ENCODE data around the gene ABCC4. TPM values are rescaled to one million over a fixed set of nuclear protein-coding genes. Genes with fewer than 3 reads are reported as not detected.
A peak's percentile ranks its signal among the peaks of the same experiment; 100 is the strongest.

Gene ABCC4
- total and polyA plus RNA-seq, 9 of the 15 experiments (the other 6 are each of a cell fraction or from before 2014, with no cell fraction given) = 9.4 to 46.1 (median 25.4) TPM

GRCh38 chr13:95226932-95227695 is 74.1 kb downstream of the ABCC4 start:
- in situ Hi-C loops (cut with MboI) = no loop called here
- peak; percentile 66 for ATAC-seq
- 2% methylated on average over 4 of the region's 4 CpGs for WGBS (ENCODE audit: insufficient coverage, low coverage, missing lambda C conversion rate)
- intact Hi-C loops (cut with micrococcal nuclease) = loop anchor here (5.0 kb wide), 1 partner anchor 45 kb away; no protein-coding TSS in a partner anchor
- Histone ChIP-seq H3K9ac (ENCODE audit: insufficient read depth in 1 of 2, low read depth in 2 of 2, low read length in 2 of 2) (peak overlapping the region in 1 of 2 experiments; percentile 37; a peak in 2 of 4 replicates), H3K27me3 (ENCODE audit: control insufficient read depth in 2 of 2, insufficient read depth in 2 of 2, low read length in 2 of 2) (no peaks in the 10 kb centered on the region), H3K9me3 (replicated peaks; ENCODE audit: control insufficient read depth, insufficient read depth, low read depth, low read length) (no peaks in the 10 kb centered on the region), H3K4me2 (ENCODE audit: insufficient read depth, low read length) (peak overlapping the region; percentile 46), H3K27ac (ENCODE audit: extremely low read depth, low read depth, low read length) (peak overlapping the region; percentile 69), H2AFZ (ENCODE audit: low read depth, low read length) (no peak overlapping the region), H3K4me3 (no peak overlapping the region), H3K4me1 (replicated peaks in 1 of 2; ENCODE audit: control insufficient read depth in 2 of 2, insufficient read depth in 2 of 2, low read length in 2 of 2) (peaks cover 7 to 32% of the 10 kb centered on the region in 2 experiments; a peak in 4 of 5 replicates), H4K20me1 (replicated peaks; ENCODE audit: control insufficient read depth, insufficient read depth, low read length) (no peaks in the 10 kb centered on the region), H3K79me2 (ENCODE audit: control insufficient read depth, insufficient read depth, low read length) (peaks cover 48% of the 10 kb centered on the region), H3K36me3 (ENCODE audit: control insufficient read depth, insufficient read depth, low read length) (peaks cover 13% of the 10 kb centered on the region; the same call in 1 of the 3 replicates), H3K9me1 (ENCODE audit: control insufficient read depth, insufficient read depth, low read length) (no peaks in the 10 kb centered on the region)
- peak in 1 of 4 experiments; percentile 45 for DNase-seq (ENCODE audit: extremely low read depth in 1 of 4, low spot score in 3 of 4)
- CTCF ChIA-PET (ENCODE audit: low intra/inter-chr PET ratio) = no interaction called here
- BruUV-seq (replicated peaks) = no TSS peak
- POLR2A ChIA-PET = interaction anchor here (0.5 to 1.9 kb wide), 6 partner anchors 9 to 454 kb away, joined by 3 to 5 read pairs (median 3); no protein-coding TSS in a partner anchor
- FAIRE-seq = peak; percentile 74
- TF ChIP-seq, protein P1, sequence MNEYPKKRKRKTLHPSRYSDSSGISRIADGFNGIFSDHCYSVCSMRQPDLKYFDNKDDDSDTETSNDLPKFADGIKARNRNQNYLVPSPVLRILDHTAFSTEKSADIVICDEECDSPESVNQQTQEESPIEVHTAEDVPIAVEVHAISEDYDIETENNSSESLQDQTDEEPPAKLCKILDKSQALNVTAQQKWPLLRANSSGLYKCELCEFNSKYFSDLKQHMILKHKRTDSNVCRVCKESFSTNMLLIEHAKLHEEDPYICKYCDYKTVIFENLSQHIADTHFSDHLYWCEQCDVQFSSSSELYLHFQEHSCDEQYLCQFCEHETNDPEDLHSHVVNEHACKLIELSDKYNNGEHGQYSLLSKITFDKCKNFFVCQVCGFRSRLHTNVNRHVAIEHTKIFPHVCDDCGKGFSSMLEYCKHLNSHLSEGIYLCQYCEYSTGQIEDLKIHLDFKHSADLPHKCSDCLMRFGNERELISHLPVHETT (CRISPR knock-in tag; conservative IDR thresholded peaks at IDR 0.05 in 1 of 2, IDR thresholded peaks at IDR 0.05 in 1 of 2) = no peak
- TF ChIP-seq PRMT5 (CRISPR knock-in tag; IDR thresholded peaks at IDR 0.05) = no peak
- no peak for TF ChIP-seq ZNF217 (CRISPR knock-in tag; IDR thresholded peaks at IDR 0.05)
- TF ChIP-seq ZNF3 (CRISPR knock-in tag; IDR thresholded peaks at IDR 0.05) = no peak
- peak; percentile 29 for TF ChIP-seq ZNF592 (IDR thresholded peaks at IDR 0.05)
- TF ChIP-seq SAFB2 (IDR thresholded peaks at IDR 0.05; ENCODE audit: borderline replicate concordance, low read depth, low read length, severe bottlenecking) = no peak
- TF ChIP-seq DPF2 (IDR thresholded peaks at IDR 0.05) = peak; percentile 21; the same call in 1 of the 2 replicates
- TF ChIP-seq POLR3G (IDR thresholded peaks at IDR 0.05; ENCODE audit: extremely low read depth, insufficient read length, insufficient replicate concordance) = no peak
- TF ChIP-seq TRIM24 (IDR thresholded peaks at IDR 0.05) = no peak
- no peak for TF ChIP-seq ZC3H4 (CRISPR knock-in tag; IDR thresholded peaks at IDR 0.05; ENCODE audit: borderline replicate concordance)
- TF ChIP-seq ZNF764 (CRISPR knock-in tag; IDR thresholded peaks at IDR 0.05; ENCODE audit: low read depth) = no peak
- TF ChIP-seq EP400 (IDR thresholded peaks at IDR 0.05) = peak; percentile 13; the same call in 1 of the 2 replicates
- TF ChIP-seq RHOXF2B (CRISPR knock-in tag; conservative IDR thresholded peaks at IDR 0.05) = no peak
- TF ChIP-seq ZBTB5 (IDR thresholded peaks at IDR 0.05) = no peak

All from K562 (cell line).